Left hindlimb (tissue), 1 donor: ENCODE measurements around the gene LHX8.
A peak's percentile ranks its signal among the peaks of the same experiment; 100 is the strongest.
"Not testable (repeated sequence)": the region's sequence is repeated elsewhere in the genome, so short reads cannot be mapped to it uniquely, and the experiment has no call there.

Experiments used
- DNase-seq: peaks from one replicate; pipeline ENCODE4 v3.0.0-alpha.2; 2018

The LHX8 gene

GRCh38 chr1:75132812-75133619 is 1.2 kb upstream of the LHX8 start:
- DNase-seq = no peak

GRCh38 chr1:75134647-75135572 is 722 bp downstream of the LHX8 start:
- peak; percentile 54 for DNase-seq

- DNase-seq = no peak
Observed at GRCh38 chr1:75135573-75136194, 1.5 kb downstream of the LHX8 start.

DNA sequence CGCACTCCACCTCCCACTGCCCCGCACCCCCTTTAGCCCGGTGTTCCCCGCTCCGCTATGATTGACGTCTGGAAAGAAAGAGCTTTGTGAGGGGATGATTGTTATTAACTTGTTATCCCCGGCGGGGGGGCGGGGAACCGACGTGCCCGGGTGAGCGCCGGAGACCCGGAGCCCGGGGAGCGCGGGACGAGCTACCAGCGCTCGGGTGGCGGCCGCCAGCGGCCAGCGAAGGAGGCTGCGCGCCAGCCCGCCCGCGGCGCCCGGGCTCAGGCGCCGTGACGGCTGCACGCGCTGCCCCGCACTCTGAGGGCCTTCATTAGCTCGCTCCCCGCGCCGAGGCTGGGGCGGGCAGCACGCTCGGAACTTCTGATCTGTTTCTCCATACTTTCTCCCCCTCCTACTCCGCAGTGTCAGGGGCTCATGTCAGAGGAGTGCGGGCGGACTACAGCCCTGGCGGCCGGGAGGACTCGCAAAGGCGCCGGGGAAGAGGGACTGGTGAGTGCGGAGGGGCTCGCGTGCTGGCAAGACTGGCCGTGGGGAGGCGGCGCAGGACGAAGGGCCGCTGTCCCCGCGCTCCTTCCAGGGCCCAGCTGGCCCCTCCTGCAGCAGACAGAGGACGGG is 2.1 kb downstream of the LHX8 start:
- DNase-seq = no peak

DNA sequence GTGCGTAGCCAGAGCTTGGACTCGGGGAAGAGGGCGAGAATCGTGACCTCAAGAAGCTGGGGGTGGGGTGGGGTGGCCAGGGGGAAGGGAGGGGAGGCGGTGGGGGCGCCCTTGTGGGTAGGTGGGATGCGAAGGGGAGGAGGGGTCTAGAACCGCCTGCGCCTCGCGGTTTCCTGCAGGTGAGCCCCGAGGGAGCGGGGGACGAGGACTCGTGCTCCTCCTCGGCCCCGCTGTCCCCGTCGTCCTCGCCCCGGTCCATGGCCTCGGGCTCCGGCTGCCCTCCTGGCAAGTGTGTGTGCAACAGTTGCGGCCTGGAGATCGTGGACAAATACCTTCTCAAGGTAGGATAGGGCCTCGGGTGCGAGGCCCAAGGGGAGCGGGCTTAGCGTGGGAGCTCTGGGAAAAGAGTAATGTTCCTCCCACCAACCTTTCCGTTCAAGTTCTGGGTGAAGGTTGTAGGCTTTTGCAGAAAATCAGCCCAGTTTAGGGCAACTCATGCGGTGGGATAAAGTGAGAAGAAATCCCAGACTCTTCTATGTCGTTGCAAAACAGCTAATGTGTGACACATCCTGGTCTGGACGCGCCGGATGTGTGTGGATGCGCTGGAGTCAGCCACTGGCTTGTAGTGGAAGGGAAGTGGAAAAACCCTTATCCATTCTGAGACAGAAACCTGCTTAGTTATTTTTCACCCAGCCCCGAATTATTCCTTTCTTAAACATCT is 2.9 kb downstream of the LHX8 start:
- DNase-seq = no peak

- no peak for DNase-seq
Observed at GRCh38 chr1:75152092-75152491, 17.9 kb downstream of the LHX8 start.

- DNase-seq = no peak
Observed at GRCh38 chr1:75159154-75159553, 25.0 kb downstream of the LHX8 start.

DNA sequence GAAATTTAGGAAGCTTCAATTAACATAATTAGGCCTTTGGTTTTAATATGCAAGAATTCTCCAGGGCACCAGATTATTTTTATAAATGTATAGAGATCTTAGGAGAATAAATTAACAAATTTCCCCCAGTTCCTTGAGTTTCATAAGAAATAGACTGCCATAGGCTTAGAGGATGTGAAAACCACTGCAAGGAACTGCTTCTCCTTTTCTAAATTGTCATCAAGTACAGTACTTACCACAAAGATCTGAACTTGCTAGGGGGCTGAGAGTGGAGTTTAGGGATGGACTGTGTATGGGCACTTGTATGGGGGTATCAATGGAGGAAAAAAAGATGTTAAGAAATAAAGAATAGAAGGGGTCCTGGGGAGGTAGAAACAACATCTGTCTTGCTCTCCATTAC is 31.1 kb downstream of the LHX8 start:
- no peak for DNase-seq

GRCh38 chr1:75166821-75167220 is 32.6 kb downstream of the LHX8 start:
- DNase-seq = no peak

DNA sequence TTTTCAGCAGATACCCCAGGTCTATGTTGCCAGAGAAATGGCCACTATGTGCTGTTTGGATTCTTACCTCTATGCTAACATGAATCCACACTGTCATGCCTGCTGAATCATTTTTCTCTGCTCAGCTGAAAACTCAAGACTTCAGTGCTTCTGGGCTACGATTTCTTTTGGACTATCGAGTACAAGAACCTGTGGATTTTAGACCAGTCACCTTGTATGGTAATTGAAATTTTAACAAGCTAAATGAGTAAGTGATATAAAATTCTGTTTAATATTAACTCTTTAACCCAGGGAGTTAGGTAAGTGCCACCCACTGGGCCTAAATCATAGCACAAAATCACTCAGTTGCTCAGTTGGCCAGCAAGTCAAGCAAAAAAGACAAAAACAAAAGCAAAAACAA is 35.8 kb downstream of the LHX8 start:
- DNase-seq = no peak

GRCh38 chr1:75170981-75171380 is 36.8 kb downstream of the LHX8 start:
- DNase-seq = no peak

DNA sequence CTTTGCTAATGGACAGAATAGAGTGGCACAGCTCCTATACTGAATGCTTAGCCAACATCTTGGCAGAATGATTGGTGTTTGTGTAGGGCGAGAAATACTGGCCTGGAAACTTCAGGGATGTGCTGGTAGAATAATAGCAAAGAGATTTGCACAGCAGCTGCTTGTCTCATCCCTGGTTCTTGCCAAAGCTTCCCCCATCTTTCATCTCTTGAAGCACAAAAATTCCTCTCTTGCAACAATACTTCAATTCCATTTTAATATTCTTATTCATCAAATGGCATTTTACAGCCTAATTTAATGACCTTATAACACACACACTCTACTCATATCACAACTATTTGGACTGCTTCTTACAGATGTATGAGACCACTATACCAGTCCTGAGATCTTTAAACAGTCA is 37.7 kb downstream of the LHX8 start:
- DNase-seq = no peak

- peak; percentile 40 for DNase-seq
Observed at GRCh38 chr1:75172556-75172955, 38.4 kb downstream of the LHX8 start.

DNA sequence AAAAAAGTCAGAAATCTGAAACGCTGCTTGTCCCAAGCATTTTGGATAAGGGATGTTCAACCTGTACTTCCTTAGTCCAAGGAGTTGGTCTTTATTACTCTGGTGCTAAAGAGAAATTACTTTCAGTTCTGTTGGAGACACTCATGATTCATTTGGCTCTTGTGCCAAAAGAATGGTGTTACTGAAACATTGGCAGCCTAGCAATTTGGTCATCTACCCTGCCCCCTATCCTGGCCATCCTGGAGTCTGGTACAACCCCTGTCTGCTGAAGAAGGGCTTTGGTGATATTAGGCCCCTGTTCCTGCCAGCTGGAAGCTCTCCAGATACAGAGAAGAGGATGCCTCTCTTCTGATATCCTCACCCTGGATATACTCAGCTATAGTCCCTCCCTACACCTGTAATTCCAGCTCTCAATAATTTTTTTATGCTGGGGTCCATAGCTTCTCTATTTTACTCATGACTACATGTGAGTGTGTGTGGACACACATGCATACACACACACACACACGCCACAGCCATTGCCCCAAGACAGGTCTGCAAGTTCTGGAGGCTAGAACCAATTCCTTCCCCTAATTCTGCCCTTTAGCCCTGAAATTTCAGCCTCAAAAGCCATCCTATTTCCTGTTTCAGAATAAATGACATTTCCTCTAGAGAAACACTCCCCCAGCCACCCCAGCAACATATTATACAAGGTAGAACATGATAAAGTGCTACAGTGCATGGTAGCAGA is 40.0 kb downstream of the LHX8 start:
- no peak for DNase-seq

- DNase-seq = not testable (repeated sequence)
Observed at GRCh38 chr1:75181214-75181955, 47.2 kb downstream of the LHX8 start.

DNA sequence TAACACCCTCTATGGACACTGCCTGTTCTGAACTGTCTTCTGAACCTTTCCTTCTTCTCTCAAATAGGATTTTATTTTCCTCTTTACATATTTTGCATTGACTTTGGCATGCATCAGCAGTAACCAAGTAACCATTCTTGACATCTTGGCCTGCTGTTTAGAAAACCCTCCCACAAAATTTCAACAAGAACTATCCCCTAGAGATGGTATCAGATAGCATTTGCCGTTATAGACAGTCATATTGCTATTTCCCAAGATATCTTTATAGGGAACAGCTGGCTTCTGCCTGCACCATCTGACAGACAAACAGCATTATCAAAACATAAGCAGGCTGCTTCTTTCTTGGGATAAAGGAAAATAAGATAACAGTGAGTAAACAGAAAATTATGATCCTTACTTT is 54.7 kb downstream of the LHX8 start:
- no peak for DNase-seq

DNA sequence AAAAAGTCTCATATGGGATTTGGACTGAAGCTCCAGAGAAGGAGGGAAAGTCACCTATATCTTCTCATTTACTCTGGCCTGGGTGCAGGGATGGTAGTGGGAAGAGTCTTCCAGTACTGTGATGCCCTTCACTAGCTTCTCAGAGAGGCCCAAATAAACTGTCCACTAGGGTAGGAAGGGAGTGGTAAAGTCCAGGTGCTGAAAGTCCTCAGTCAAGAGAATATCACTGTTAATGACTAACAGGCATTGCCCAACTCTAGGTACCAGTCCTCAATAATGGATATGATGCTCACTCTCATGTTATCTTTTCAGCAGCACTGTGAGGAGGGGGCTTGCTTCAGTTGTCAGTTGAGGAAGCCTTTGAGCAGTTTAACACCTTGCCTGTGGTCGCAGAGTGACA is 64.0 kb downstream of the LHX8 start:
- DNase-seq = no peak

- no peak for DNase-seq
Observed at GRCh38 chr1:75198761-75199160, 64.6 kb downstream of the LHX8 start.

DNA sequence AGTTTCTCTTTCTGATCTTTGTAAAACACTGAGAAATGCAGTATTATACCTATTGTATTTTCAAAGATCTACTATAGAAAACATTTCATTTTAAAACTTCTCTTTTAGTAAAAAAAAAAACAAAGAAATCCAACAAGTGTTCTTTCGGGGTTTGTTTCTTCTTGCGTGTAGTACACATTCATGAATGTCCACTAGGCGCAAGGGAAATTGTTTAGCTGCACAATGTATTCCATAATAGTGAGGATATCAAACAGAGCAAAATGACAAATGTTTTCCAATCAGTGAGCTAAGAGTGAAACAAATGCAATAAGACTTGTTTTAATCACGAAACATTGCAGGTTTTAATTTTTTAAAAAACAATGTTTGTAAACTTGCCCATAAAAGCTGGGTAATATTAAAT is 68.6 kb downstream of the LHX8 start:
- DNase-seq = no peak

- no peak for DNase-seq
Observed at GRCh38 chr1:75203415-75204277, 69.5 kb downstream of the LHX8 start.
